Measurements from ENCODE around the gene NR0B2.

Gene NR0B2

GRCh38 chr1:26932531-26932930 lies 18.8 kb upstream of the NR0B2 start:
- no peak for DNase-seq

- no peak for DNase-seq
Observed at GRCh38 chr1:26923711-26924110, 9.9 kb upstream of the NR0B2 start.

- no peak for DNase-seq
Observed at GRCh38 chr1:26922901-26923300, 9.1 kb upstream of the NR0B2 start.

GRCh38 chr1:26922431-26922729 lies 8.6 kb upstream of the NR0B2 start:
- no peak for DNase-seq

- peak; percentile 96 for DNase-seq
Observed at GRCh38 chr1:26921540-26922430, 8.0 kb upstream of the NR0B2 start, which contains the start of gene NUDC. Gene NUDC (plus strand): TSS chr1:26921743. CDS start chr1:26921849, 106 bp downstream.

GRCh38 chr1:26921126-26921539 lies 7.4 kb upstream of the NR0B2 start:
- no peak for DNase-seq

DNA sequence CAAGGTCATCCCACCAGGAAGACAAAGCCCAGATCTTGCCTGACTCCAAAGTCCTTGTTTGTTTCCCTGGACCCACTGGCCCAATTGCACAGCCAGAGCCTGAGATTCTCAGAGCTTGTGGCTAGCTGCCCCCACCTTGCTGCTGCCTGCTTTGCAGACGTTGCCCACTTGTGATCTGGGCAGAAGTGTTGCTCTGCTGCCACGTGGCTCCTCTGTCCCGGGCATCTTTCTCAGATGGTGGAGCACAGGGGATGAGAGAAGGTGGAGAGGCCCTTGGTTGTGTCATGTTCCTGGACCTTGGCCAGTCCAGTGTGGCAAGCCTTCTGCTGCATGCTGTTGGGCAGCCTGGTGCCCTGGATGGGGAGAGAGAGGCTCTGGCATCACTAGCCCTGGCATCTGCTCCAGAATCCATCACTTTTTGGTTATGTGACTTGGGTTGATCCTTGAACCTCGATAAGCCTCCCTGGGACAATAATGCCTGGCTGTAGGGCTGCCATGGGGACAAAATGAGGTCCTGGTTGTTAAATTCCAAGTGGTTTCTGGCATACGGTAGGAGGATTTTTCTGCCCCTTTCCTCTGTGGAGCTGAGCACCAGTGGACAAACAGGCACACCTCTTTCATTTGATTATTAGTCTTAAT lies 1.5 kb upstream of the NR0B2 start:
- DNase-seq = peak; percentile 89

DNA sequence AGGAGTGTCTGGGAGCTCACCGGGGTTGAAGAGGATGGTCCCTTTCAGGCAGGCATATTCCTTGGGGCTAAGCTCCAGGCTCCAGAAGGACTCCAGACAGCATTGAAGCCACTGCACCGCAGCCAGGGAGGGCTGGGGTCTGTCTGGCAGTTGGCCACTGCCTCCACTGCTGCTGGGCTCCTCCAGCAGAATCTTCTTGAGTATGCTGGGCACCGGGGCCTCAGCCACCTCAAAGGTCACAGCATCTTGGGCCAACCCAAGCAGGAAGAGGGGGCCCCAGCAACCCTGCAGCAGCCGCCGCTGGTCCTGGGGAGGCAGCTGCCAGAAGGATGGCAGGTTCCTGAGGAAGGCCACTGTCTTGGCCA lies 404 bp downstream of the NR0B2 start:
- DNase-seq = no peak

DNA sequence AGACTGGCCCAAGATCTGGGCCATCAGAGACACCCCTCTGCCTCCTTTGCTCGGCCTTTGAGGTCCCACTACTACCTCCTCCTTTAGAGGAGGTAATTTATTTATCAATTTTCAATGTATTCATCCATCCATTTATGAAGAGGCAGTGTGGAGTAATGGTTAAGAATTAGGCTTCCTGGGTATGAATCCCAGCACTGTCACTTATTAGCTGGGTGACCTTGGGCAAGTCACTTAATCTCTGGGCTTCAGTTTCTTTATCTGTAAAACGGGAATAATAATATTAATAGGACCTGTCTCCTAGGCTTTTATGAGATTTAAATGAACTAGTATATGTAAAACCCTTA lies 1.7 kb downstream of the NR0B2 start:
- DNase-seq = no peak

DNA sequence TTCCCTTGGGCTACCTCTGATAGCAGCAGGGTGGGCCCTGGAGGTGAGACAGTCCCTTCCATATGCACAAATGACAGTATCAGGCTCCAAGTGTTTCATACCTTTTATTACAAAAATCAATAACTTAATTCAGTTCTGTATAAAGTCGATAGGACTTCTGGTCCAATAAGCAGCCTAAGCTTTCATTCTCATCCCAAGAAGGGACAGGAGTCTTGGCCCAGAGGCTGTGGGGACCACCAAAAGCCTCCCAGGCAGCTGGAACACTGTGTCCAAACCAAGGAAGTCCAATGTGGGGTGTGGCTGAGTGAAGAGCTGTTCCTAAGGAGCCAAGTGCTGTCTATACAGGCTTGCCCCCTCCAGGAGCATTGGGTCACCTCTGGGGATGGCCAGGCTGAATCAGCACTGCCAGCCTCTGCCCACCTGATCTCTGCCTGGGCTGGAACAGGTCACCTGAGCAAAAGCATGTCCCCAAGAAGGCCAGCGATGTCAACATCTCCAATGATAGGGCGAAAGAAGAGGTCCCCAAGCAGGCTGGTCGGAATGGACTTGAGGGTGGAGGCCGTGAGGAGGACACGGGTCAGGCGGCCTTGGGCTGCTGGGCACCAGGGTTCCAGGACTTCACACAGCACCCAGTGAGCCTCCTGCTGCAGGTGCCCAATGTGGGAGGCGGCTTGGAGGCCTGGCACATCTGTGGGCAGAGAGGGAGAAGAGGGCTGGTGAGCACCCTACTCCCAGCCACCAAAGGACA lies 2.2 kb downstream of the NR0B2 start:
- no peak for DNase-seq

DNA sequence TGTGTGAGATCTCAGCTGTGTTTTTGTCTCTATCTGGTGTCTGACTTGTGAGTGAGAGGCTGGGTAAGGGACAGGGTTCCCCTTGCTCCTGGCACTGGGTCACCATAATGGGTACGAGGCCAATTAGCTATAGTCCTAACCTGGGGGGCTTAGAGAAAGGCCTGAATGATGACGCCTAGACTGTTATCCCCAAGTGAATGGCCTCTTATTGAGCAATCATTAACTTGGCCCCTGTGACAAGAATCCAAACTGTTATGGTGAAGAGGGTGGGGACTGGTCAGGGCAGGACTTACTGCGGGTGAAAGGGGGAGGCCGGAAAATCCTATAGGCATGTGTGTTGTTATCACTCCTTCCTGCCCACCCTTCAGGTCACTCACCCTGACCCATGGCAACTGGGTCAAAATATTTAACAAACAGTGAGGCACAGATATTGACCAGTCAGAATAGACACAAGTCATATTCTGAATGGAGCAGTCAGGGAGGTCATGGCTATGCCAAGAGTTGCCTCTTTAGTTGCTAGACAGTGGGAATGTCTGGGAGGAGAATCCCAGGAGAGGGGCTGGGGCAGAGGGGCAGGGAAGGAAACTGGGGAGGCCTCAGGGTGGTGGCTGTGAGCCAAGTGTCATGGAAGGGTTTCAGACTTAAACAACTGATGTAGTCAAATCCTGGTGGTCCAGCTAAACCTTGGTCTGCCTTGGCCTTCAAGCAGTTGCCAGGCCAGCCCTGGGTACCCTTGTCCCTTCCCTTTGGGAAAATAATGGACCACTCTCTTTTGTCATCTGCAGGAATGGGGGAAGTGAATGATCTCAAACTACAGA lies 3.2 kb downstream of the NR0B2 start:
- no peak for DNase-seq

DNA sequence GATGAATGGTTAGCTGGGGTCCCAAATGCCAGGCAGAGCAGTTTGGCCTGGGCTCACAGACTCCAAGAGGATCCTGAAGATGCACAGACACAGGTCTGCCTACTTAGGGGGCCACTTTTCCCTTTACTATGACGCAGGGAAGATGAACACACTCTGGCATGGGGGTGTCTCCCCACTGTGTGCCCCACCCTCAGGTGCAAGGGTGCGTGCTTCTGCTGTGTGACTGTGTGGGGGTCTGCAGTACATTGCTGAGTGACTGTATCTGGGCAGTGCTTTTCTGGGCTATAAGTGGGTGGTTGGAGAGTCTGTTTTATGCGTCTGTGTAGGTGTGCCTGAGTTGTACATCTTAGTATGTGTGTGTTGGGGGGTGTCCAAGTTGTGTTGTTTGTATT lies 3.8 kb downstream of the NR0B2 start:
- no peak for DNase-seq

GRCh38 chr1:26907071-26907917 lies 6.5 kb downstream of the NR0B2 start:
- no peak for DNase-seq

- no peak for DNase-seq
Observed at GRCh38 chr1:26900815-26901511, 12.8 kb downstream of the NR0B2 start.

GRCh38 chr1:26900001-26900814 lies 13.6 kb downstream of the NR0B2 start, which contains the start of gene GPATCH3:
Gene GPATCH3 (minus strand): TSS chr1:26900467. CDS start chr1:26900442, 25 bp downstream.
- peak; percentile 93 for DNase-seq

GRCh38 chr1:26897351-26897750 lies 16.4 kb downstream of the NR0B2 start:
- no peak for DNase-seq

- no peak for DNase-seq
Observed at GRCh38 chr1:26894263-26894662, 19.5 kb downstream of the NR0B2 start.

- DNase-seq = no peak
Observed at GRCh38 chr1:26890467-26890796, 23.3 kb downstream of the NR0B2 start.

DNA sequence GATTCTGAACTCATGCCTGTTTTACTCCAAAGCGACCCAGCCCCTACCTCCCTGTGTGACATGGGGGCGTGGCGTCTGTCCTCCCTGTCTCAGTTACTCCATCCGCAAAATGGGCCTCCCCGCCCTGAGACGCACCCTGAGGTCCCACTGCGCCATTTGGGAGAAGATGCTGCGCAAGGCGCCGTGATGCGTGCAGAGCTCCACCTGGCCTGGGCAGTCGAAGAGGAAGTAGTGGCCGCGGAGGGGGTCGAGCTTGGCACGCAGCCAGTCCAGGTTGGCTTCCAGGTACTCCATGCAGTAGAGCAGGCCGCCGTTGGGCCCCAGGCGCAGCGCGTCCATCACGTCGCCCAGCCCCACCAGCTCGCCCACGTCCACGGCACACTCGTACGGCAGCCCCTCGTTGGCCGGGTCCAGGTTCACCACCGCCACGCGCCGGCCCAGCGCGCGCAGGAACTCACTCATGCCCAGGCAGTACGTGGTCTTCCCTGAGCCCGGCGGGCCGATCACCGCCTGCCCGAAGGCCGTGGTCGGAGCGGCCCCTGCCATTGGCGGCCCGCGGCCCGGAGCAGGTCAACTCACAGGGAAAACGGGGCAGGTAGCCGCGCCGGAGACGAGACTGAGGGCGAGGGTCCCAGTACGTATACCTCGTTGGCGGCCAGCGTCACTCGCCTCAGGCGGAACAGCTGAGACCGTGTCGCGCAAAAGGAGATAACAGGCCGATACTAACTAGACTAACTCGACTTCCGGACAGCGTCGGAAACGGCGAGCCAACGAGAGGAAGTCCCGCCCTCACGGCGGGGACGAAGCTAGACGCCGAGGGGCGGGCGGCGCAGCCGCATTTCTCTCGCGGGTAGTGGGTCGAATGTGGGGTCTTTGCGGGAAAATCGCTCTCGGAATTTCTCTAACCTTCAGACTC lies 24.0 kb downstream of the NR0B2 start, which contains the start of gene GPN2:
Gene GPN2, minus strand, starts transcription at position 733 of the 916 bp plus-strand sequence. Its CDS starts 187 bp downstream, at position 546.
- DNase-seq = peak; percentile 45
